OCI-LY1 (cell line): Measurements from ENCODE around the gene MEDAG.

Experiments
- CTCF ChIP-seq: fragments of 200-600 bp; sonication (generic), shearing (Covaris generic); IDR thresholded peaks from 2 replicates; pipeline ENCODE4 v1.5.1; 2017; ENCODE audit warnings: mild to moderate bottlenecking, antibody characterized with exemption, low read length, moderate library complexity, mixed read lengths
- EZH2 ChIP-seq: fragments of 200-600 bp; sonication (generic), shearing (Covaris generic); IDR thresholded peaks from 2 replicates; pipeline ENCODE4 v1.8.0; 2017; ENCODE audit warnings: borderline replicate concordance, mixed run types, mild to moderate bottlenecking, antibody characterized with exemption, low read length, moderate library complexity, mixed read lengths

- TF ChIP-seq CTCF (no peak), EZH2 (no peak)
These were observed 12.8 kb downstream of the MEDAG start for GRCh38 chr13:30918662-30919405.
